Activated CD4-positive, alpha-beta T cell treated with anti-CD3 and anti-CD28 coated beads, Interleukin-2, Interleukin-6, amounts not matched to agents 100 ng/mL and 50 ng/mL, durations not matched to agents 16 hours and 8 hours (primary cell): Measurements from ENCODE around the gene SPSB1.
"Not testable (repeated sequence)": the region's sequence is repeated elsewhere in the genome, so short reads cannot be mapped to it uniquely, and the experiment has no call there.

Experiments used
- DNase-seq: peaks from one replicate; pipeline ENCODE4 v3.0.0-alpha.2; 2020

SPSB1 gene

GRCh38 chr1:9369964-9370788, 77.5 kb downstream of the SPSB1 start:
- DNase-seq, result no peak

- DNase-seq, result no peak
Measured at GRCh38 chr1:9371391-9371935, 78.8 kb downstream of the SPSB1 start.

DNA sequence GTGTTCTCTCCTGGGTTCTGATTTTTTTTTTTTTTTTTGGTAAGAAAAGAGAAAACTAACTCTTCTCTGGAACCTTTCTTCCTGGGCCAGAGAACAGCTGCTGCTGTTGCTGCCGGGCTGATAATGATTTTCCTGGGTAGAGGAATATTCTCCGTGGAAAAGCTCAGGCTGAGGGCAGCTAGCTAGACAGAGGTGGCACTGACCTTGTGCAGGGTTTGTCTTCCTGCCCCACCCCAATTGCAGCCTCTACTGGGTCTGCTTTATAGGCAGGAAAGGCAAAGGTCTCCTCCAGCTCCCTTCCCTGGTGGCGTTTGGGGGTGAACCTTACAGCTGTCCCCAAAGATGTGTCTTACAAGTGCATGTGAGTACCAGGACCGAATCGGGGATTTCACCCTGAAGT, 79.3 kb downstream of the SPSB1 start:
- DNase-seq, result no peak

DNA sequence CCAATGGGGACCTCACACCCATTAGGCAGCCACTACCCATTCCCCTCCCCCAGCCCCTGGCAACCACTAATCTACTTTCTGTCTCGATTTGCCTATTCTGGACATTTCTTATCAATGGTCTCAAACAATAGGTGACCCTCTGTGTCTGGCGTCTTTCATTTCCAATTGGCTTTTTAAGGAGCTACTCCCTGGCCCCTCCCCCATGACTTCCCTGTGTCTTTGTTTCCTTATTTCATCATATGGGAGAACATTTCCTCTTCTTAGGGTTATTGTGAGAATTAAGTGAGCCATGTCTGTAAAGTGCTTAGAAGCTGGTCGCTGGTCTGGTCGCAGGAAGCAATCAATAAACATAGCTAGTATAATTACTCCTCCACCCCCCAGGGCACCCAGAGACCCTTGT, 80.9 kb downstream of the SPSB1 start:
- DNase-seq, result no peak

DNA sequence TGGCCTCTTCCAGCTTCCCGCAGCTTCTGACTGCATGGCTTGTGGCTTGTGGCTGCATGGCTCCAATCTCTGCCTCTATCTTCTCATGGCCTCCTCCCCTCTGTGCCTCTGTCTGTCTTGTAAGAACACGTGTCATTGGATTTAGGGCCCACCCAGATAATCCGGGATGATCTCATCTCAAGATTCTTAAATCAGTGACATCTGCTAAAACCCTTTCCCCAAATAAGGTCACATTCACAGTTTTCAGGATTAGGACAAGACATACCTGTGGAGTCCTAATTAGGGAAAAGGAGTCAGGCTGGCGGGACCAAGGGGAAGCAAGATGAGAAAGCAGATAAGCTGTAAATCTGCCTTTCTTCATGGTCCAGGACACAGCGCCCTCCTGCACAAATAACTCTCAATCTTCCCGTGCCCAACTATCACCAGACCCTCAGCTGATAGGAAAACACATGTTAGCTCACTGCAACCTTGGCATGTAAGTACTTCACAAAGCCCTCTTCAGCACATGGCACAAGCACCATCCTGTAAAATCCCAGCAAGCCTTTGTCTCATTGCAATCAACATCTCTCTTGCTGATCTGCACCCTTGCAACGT, 82.2 kb downstream of the SPSB1 start:
- no peak for DNase-seq

- no peak for DNase-seq
Measured at GRCh38 chr1:9375912-9376311, 83.2 kb downstream of the SPSB1 start.

- DNase-seq, result no peak
Measured at GRCh38 chr1:9376430-9376829, 83.7 kb downstream of the SPSB1 start.

DNA sequence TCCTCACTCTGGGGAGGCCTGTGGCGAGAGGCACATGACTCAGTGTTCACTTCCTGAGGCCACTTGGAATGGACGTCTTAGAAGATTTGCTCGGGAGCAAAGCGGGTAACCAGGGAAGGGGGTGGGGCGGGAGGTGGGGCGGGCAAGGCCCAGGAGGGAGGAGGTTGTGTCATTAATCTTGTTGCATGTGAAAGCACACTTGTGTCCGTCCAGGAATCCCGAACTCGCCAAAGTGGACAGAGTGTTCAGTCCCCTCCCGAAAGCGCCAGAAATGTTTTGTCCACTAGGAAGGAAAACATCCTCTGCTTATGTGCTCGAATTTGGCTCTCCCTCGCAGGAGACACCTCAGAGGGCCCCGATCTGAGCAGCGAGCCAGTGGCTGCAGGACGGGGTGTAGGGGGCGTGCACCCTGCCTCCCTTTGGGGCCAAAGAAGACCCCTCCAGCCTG, 84.2 kb downstream of the SPSB1 start:
- no peak for DNase-seq

- no peak for DNase-seq
Measured at GRCh38 chr1:9378801-9379200, 86.1 kb downstream of the SPSB1 start.

- DNase-seq, result no peak
Measured at GRCh38 chr1:9380711-9381110, 88.0 kb downstream of the SPSB1 start.

DNA sequence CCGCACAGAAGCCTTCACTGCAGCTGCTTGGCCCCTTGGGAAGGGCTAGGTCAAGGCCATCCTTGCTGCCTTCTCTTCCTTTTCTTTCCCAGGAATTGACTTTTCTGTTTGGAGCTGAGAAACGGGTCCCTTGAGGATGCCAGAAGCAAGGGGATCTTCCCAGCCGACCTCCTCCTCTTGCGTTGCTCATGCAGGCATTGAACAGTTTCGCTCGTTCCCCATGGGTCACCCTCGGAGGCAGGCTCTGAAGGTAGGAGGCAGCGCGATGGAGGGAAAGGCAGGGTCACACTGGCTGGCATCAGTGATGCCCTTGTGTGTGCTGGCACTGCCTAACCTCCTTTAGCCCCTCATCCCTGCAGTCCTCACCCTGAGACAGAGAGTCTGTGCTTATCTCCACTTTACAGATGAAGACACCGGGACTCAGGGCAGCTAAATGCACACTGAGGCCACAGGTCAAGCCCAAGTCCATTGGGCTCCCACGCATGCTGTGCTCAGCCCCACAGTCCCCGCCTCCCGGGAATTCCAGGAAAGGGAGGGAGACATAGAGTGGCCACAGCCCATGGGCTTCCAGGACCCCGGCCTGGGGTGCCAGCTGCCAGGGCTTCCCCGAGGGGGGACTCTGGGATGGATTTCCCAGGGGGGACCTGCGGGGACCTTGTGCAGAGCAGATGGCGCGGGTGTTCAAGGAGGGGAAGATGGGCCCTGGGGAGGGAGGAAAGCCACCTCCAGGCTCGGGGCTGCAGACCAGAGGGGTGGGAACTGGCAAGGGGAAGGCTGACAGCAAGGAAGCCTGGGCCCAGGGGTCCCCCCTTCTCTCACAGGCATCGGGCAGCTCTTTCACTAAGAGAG, 90.2 kb downstream of the SPSB1 start:
- no peak for DNase-seq

- no peak for DNase-seq
Measured at GRCh38 chr1:9384128-9384527, 91.4 kb downstream of the SPSB1 start.

- no peak for DNase-seq
Measured at GRCh38 chr1:9384751-9385245, 92.1 kb downstream of the SPSB1 start.

DNA sequence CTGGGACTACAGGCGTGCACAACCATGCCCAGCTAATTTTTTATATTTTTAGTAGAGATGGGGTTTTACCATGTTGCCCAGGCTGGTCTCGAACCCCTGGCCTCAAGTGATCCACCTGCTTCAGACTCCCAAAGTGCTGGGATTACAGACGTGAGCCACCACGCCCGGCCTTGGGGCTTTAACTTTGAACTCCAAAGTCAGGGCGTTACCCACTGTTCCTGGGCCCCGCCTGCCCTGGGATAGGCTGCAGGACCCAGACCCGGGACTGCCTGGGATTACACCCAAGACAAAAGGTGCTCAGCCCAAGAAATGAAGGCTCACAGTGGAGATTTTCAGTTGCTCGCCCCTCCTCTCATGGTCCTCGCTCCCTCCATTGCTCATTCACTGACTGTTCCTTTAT, 92.7 kb downstream of the SPSB1 start:
- DNase-seq, result not testable (repeated sequence)

GRCh38 chr1:9385801-9386573, 93.3 kb downstream of the SPSB1 start:
- peak; percentile 42 for DNase-seq

DNA sequence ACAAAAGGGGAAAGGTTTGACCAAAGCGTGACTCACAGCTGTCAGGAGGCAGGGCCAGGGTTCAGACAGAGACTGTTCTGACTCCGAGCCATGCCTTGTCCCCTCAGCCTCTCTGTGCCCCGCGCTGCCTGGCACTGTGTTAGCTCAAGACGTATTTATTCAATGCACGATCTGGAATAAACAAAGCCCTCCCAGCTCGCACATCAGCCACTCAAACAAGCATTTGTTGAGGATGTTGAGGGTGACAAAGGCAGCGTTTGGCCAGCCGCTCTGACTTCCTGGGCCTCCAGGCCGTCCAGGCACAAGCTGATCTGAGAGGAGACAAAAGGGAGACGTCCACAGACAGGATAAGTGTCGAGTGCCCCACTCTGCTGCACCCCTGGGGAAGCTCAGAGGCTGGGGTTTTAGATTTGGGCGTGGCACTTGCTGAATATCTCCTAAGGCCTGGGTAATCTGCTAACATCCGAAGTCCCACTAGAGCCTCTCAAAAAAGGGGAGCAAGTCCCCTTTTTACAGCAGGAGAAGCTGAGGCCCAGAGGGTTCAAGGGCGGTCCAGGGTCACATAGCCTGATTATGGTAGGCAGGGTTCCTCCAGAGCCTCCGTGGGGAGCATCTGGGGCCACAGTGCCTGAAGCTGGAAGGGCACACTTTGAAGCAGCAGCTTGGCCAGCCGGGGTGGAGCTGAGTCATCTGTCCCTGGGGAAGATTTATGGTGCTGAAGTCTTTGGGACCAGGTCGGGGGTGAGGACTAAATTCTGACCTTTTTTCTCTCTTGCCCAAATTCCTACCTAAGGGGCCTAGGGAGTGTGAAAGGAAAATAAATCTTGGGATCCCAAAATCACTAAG, 95.9 kb downstream of the SPSB1 start:
- no peak for DNase-seq

GRCh38 chr1:9389968-9390367, 97.3 kb downstream of the SPSB1 start:
- DNase-seq, result peak; percentile 65

DNA sequence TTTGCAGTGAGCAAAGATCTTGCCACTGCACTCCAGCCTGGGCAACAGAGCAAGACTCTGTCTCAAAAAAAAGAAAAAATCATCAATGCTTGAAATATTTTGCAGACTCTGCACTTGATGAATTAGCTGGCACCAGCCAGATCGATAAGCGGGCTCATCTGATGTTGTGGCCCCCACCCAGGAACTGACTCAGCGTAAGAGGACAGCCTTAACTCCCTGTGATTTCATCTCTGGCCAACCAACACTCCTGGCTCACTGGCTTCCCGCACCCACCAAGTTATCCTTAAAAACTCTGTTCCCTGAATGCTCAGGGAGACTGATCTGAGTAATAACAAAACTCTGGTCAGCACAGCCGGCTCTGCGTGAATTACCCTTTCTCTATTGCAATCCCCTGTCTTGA, 98.9 kb downstream of the SPSB1 start:
- no peak for DNase-seq

GRCh38 chr1:9394010-9394409, 101.3 kb downstream of the SPSB1 start:
- no peak for DNase-seq

- no peak for DNase-seq
Measured at GRCh38 chr1:9395018-9395417, 102.3 kb downstream of the SPSB1 start.

DNA sequence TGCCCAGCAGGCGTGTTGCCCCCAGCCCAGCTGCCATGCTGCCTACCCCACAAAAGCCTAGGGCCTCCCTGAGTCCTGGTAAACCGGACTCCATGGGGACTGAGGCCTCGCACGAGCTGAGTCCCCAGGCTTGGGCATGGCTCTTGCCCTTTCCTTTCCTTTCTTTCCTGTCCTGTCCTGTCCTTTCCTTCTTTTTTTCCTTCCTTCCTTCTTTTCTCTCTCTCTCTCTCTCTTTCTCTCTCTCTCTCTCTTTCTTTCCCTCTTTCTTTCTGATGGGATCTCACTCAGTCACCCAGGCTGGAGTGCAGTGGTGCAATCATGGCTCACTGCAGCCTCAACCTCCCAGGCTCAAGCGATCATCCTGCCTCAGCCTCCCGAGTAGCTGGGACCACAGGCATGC, 104.4 kb downstream of the SPSB1 start:
- DNase-seq, result no peak
